Measurements from ENCODE around the gene PPCS.
"Not testable (repeated sequence)": the region's sequence is repeated elsewhere in the genome, so short reads cannot be mapped to it uniquely, and the experiment has no call there.

PPCS gene

DNA sequence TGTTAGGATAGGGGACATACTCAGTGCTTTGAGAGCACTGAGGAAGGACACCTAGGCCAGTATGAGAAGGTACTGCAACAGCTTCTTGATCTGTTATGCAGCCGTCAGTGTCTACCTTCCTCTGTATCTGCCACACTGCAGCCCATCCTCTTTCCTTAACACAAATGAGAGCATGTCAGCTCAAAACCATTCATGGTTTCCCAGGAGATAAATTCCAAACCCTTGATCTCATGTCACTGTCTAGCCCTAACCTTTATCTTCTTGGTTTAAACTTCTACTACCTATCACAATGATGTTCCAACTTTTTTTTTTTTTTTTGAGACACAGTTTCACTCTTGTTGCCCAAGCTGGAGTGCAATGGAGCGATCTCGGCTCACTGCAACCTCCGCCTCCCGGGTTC lies 1.9 kb upstream of the PPCS start:
- DNase-seq = no peak

DNA sequence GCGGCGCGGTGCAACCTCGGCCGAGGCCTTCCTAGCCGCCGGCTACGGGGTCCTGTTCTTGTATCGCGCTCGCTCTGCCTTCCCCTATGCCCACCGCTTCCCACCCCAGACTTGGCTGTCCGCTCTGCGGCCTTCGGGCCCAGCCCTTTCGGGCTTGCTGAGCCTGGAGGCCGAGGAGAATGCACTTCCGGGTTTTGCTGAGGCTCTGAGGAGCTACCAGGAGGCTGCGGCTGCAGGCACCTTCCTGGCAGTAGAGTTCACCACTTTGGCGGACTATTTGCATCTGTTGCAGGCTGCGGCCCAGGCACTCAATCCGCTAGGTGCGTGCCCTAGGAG lies 379 bp downstream of the PPCS start:
- peak; percentile 53 for DNase-seq

DNA sequence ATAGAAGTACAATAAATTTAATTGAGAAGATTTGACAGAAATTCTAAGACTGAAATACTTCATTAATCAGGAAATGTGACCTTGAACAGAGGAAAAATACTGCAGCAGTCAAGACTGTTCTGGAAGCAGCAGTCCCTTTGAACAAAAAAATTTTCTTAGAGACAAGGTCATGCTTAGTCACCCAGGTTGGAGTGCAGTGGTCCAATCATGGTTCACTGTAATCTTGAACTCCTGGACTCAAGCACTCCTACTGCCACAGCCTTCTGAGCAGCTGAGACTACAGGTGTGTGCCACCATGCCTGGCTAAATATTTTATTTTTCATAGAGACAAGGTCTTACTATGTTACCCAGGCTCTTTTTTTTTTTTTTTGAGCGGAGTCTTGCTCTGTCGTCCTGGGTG lies 4.9 kb downstream of the PPCS start:
- DNase-seq = no peak

DNA sequence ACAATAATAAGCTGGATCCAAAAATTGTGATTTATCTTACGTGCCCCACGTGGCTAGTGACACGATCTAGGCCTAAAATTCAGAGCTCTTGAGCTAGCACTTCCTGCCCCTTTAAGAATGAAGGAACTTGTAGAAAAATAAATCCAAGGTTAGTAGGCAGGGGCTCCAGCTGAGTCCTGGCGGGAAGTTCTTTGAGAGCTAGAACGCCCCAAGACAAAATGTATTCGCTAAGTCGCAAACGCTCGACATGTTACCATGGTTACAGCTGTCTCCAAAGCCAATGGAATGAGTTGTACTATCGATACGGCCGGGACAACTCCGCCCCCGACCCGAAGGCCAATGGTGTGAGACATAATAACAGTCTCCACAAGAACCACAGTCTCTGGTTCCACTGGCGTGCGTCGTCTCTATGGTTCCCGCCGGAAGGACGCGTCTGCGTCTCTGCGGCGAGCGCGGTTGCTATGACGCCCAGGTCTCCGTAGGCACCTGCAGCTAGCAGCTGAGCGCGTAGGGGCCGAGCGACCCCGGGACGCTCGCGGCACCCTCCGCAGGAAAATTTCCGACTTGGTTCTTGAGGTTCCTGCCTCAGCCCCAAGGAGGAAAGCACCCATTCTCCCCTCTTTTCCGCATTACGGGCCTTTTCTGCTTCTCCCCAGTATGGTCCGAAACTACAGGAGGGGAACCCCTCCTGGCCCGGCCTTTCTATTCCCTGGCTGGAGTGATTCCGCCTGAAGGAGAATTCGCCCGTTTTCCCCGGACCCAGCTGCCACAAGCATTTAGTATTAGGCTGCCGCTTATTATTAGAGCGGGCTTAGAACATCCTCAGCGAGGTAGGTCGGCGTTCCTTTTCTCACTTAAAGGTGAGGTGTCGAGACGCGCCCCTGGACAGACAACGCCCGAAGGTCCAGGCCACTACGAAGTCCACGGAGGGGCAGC lies 6.8 kb downstream of the PPCS start, which contains the start of gene CCDC30:
CCDC30 (plus strand) TSS at position 459 of the 936 bp plus-strand sequence. CDS start 17,266 bp downstream, outside the sequence.
- peak; percentile 97 for DNase-seq

DNA sequence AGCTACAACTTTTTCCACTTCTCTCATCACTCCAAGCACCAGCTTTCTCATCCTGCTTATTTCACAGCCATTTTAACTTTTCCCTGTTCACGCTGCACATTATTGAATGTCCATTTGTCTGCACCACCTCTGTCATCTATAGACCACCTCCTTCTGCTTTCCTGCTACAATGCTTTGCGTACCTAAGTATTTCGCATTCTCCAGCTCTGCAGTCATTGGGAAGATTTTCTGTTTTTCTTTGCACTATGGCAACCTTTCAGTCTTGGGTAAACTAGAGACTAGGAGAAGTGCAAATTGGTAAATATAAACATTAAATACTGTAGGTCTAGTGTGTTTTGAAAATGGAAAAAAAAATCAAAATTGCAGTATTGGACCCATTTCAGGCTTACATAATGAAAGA lies 7.6 kb downstream of the PPCS start:
- no peak for DNase-seq

DNA sequence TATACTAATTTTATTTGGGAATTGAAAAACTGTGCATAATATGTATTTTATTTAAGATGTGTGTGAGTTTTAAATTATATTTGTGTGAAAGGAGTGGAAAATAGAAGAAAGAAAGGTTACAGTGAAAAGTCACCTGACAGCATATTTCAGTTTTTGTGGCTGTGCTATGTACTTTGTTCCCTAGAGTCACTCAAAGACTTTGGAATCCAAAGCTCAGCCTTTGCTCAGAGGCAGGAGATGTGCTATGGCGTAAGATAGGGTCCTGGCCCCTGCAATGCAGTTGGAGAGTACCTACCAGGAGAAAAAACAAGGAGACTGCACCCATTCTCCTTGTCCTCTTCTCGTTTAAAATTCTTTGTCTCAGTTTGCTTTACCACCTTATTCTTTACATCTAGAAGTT lies 9.7 kb downstream of the PPCS start:
- DNase-seq = no peak

DNA sequence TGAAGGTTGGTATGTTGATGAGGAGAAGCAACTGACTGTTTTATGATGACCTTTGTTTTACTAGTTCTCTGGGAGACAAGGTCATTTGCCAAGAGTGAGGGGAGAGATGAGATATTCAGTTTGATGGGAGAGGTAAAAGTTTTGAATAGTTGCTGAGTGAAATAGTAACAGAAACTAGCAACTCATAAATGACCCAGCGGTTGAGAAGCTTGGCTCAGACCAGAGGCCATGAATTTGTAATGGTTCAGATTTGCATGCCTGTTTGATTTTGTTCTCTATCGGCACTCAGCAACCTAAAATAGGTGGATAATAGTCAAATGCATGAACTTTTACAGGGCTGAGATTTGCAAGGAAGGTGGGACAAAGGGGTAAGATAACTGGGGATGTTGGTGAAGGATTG lies 13.4 kb downstream of the PPCS start:
- DNase-seq = no peak

DNA sequence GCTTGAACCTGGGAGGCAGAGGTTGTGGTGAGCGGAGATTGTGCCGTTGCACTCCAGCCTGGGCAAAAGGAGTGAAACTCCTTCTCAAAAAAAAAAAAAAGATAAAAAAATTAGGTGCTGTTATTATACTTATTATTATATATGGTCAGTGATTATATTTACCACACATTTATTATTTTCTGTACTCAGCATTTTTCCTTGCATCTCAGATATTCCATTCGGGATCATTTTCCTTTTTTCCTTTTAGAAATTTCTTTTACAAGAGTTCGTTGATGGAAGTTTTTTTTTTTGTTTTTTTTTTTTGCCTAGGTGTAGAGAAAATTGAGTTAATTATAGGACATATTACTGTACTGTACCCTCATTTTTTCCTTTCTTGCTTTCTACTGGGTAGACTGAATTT lies 20.3 kb downstream of the PPCS start:
- no peak for DNase-seq

DNA sequence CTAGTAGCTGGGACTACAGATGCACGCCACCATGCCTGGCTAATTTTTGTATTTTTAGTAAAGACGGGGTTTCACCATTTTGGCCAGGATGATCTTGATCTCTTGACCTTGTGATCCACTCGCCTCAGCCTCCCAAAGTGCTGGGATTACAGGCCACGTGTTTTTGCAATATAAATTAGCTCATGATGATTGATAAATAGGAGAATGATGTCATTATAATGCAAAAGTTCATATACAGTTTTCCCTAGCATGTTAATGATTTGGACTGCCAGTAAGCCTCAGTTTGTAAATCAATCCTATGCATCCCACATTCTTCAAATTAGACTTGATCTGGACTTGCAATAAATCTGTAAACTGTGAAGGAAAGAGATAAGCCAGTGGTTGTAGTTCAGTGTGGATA lies 21.0 kb downstream of the PPCS start:
- DNase-seq = not testable (repeated sequence)

DNA sequence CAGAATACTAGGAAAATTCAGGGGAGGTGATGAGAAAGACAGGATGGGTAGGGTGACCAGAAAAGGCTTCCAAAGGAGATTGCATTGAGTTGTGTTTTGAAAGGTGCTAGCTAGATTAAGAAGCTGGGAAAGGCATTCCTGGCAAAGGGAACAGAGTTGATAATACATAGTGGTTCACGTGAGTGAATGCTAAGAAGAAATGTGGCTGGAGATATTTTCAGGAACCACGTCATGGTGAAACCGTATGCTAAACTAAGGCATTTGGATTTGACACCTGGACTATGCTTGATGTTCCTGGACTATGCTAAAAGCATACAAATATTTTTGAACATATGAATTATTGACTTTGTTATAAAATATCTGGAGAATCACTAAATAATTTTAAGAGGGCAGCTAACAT lies 21.4 kb downstream of the PPCS start:
- no peak for DNase-seq

DNA sequence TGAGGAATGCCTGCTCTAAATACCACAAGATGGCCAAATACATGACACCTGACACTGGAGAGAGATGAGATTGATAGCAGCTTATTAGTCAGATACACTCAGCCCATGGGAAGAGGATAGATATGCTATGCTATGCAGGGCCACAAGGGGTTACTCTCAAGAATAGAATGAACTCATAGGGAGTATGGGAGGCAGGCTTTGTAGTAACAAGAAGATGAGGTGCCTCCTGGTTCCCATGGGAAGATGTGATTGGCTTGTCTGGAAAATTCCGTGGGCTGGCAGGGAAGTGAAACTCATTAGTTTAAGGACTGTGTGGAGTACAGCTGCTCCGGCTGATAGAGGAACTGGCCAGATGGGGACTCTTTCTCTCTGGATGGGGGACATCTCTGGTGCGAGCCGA lies 23.3 kb downstream of the PPCS start:
- DNase-seq = no peak

DNA sequence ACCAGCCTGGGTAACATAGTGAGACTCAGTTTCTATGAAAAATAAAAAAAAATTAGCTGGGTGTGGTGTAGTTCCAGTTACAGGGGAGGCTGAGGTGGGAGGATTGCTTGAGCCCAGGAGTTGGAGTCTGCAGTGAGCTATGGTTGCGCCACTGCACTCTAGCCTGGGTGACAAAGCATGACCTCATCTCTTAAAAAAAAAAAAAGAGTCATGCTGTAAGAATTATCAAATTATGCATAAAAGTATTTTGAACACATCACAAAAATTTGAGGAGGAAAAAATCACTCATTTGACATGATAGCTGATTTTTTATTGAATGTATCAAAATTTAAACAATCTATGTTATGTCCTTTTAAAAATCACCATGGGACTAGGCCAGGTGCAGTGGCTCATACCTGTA lies 24.6 kb downstream of the PPCS start:
- no peak for DNase-seq

DNA sequence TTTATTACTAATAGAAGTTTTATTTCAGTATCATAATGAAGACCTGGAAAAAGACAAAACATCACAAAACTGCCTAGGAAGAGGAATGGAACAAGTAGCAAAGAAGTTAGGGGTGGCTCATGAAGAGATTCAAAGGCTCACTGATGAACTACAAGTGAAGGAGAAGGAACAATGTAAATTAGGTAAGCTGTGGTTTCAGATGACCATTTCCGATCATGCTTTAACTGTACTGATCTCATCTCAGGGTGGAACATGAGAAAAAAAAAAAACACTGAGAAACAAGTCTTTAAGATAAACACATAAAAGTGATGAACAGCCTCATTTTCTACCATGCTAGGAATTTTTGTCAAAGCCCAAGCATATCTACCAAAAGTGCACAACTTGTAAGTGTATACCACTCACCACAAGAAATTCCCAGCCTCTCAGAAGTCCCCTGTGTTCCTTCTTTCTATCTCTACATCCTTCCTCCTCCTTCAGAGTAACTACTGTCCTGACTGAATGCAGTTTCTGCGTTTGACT lies 26.4 kb downstream of the PPCS start:
- no peak for DNase-seq

DNA sequence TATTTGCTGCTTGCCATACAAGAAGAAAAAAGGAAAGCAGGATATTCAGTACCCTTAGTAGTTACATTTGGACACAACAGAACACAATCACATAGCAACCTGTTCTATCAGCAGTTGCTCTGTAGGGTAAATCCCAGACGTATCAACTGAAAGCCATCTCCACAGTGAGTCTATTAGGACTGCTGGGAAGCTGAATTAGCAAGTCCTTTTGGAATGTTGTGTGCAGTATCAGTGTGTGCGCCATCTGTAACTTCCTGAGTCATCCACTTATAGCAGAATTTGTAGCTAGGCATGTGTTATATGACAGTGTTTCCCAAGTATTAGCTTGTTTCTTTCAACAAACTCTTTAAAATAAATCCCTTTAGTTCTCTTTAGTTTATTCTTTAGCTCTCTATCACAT lies 28.0 kb downstream of the PPCS start:
- DNase-seq = no peak

DNA sequence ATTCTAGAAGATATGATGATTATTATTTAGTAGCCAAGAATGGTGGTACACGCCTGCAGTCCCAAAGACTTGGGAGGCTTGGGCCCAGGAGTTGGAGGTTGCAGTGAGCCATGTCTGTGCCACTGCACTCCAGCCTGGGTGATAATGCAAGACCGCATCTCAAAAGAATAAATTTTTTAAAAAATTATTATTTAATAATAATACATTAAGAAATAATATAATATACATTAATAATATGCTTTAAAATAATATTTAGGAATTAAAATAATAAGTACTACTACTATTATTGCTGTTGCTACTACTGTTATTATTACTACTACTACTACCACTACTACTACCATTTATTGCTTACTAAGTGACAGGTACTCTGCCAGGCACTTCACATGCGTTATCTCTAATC lies 33.9 kb downstream of the PPCS start:
- DNase-seq = no peak

DNA sequence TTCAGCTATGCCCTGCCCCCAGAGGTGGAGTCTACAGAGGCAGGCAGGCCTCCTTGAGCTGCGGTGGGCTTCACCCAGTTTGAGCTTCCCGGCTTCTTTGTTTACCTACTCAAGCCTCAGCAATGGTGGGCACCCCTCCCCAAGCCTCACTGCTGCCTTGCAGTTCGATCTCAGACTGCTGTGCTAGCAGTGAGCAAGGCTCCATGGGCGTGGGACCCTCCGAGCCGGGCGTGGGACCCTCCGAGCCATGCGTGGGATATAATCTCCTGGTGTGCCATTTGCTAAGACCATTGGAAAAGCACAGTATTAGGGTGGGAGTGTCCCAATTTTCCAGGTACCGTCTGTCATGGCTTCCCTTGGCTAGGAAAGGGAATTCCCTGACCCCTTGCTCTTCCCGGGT lies 45.7 kb downstream of the PPCS start:
- DNase-seq = not testable (repeated sequence)

DNA sequence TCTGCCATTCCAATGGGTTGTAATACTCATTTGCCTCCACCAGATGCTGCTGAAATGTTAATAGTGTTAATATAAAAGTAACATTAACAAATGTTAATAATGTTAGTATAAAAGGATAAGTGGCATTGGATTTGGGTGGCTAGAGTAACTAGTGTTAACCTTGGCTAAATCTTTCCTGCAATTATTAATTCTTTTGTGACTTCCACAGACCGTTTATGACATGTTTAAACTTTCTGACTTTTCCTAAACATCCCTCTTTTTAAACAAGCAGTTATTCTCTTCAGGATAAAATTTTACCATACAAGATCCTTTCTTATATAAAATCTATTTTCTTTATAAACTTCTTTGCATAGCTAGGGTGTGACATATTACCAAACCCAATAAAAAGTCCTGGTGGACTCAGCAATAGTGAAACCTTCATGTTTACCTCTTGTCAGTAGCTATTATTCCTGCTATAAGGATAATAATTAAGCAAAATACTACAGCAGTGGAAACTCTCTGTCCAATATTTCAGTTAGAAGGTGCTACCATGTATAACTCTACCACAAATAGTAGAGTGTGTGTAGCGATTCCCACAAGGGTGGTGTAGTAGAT lies 48.3 kb downstream of the PPCS start:
- DNase-seq = no peak

DNA sequence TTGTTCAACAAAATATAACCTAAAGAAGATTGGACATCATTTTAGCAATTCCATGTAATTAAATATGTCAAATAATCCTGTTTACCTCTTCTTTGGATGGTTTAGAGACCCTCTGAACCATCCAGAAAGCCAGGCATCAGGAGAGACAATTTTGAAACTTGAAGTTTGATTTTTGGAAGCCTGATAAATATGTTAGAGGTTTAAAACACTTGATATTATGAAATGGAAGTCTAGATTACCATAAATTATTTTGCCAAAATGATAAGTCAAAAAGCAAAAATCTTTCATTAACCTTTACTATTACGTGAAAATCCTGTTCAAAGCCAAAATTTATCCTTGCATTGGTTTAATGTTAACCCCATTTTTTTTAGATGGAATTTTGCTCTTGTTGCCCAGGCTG lies 50.2 kb downstream of the PPCS start:
- no peak for DNase-seq

Measured in NCI-H510A (cell line).